Measurements from ENCODE around the gene GIT1.
A peak's percentile ranks its signal among the peaks of the same experiment; 100 is the strongest.

GRCh38 chr17:29567554-29568330, 21.7 kb downstream of the GIT1 start:
- TF ChIP-seq TAF1 (IDR thresholded peaks at IDR 0.05; ENCODE audit: borderline replicate concordance, low read depth, low read length), result no peak
- no peak for TF ChIP-seq GABPA (IDR thresholded peaks at IDR 0.05; ENCODE audit: low read depth)
- TF ChIP-seq MXI1 (IDR thresholded peaks at IDR 0.05; ENCODE audit: low read depth, low read length), result no peak; the same call in 1 of the 2 replicates
- TF ChIP-seq CTCF (IDR thresholded peaks at IDR 0.05), result peak; percentile 45
- no peak for TF ChIP-seq REST (IDR thresholded peaks at IDR 0.05; ENCODE audit: low read depth, low read length)
- TF ChIP-seq EZH2phosphoT487 (IDR thresholded peaks at IDR 0.05; ENCODE audit: borderline replicate concordance, low read depth), result no peak
- no peak for TF ChIP-seq CHD2 (IDR thresholded peaks at IDR 0.05; ENCODE audit: low read length, partially characterized antibody)
